HepG2 (cell line): ENCODE measurements around the gene RBBP8. TPM values are rescaled to one million over a fixed set of nuclear protein-coding genes. Genes with fewer than 3 reads are reported as not detected.

Source experiments
- ATAC-seq: fragments of 200-7000 bp; cut with Tn5 transposase; 3 replicates; pipeline ENCODE4 v1.9.1; 2020; ENCODE audit warnings: mild to moderate bottlenecking, moderate library complexity
- BruUV-seq: library from RNA; stranded (reverse); fragments of 400-500 nt; replicated peaks from 2 replicates; lab custom pipeline; 2021; lab: Mats Ljungman, UMichigan
- CTCF ChIA-PET: fragments of 300-600 bp; formaldehyde crosslinking; extraction: SDS; loops from one replicate; lab custom pipeline; 2021; ENCODE audit warnings: low total read pairs, inconsistent platforms, low intra/inter-chr PET ratio; lab: Yijun Ruan, JAX
- POLR2A ChIA-PET: fragments of 350-600 bp; sonication (Branson Sonifier 250); formaldehyde crosslinking; loops from one replicate; lab custom pipeline; 2020; ENCODE audit warnings: antibody characterized with exemption, inconsistent platforms; lab: Yijun Ruan, JAX
- DNase-seq: peaks from one replicate; pipeline ENCODE4 v3.0.0-alpha.2; 2015; ENCODE audit warnings: low spot score
- FAIRE-seq: peaks from 3 replicates; lab custom pipeline; 2011; peaks lifted over from hg19 to GRCh38; lab: Jason Lieb, UNC
- H2AFZ ChIP-seq: one replicate; pipeline ENCODE4 v1.6.1; 2011; ENCODE audit warnings: low read length, inconsistent platforms
- H3K27ac ChIP-seq: fragments of 300-600 bp; 3 replicates; pipeline ENCODE4 v1.8.0; 2011; ENCODE audit warnings: mixed run types, mild to moderate bottlenecking, mixed read lengths, low read length, inconsistent platforms; ENCODE audit not compliant: insufficient read depth; ENCODE audit errors: extremely low read length
- H3K27me3 ChIP-seq, 2 experiments: fragments of 200-600 bp in 1 of 2; 2 replicates in 1 of 2; 3 replicates in 1 of 2; pipeline versions ENCODE4 v1.6.0 to v1.8.0; 2011; ENCODE audit warnings: low read length in 2 of 2, mild to moderate bottlenecking in 2 of 2, moderate library complexity in 2 of 2, inconsistent platforms in 1 of 2; ENCODE audit not compliant: insufficient read depth in 2 of 2, control insufficient read depth in 1 of 2
- H3K36me3 ChIP-seq, 2 experiments: fragments of 200-600 bp in 1 of 2; replicated peaks in 1 of 2; 2 replicates in 1 of 2; 3 replicates in 1 of 2; pipeline versions ENCODE4 v1.5.1 to v1.8.0; 2011; ENCODE audit warnings: low read length in 2 of 2, inconsistent platforms in 1 of 2; ENCODE audit not compliant: insufficient read depth in 2 of 2, control insufficient read depth in 1 of 2
- H3K4me1 ChIP-seq: 2 replicates; pipeline ENCODE4 v1.5.1; 2012; ENCODE audit warnings: low read length, inconsistent platforms; ENCODE audit not compliant: insufficient read depth
- H3K4me2 ChIP-seq: 2 replicates; pipeline ENCODE4 v1.6.0; 2011; ENCODE audit warnings: low read depth, low read length, inconsistent platforms
- H3K4me3 ChIP-seq, 3 experiments: fragments of 200-600 bp in 1 of 3; sonication (generic), shearing (Covaris generic) in 1 of 3; replicated peaks in 1 of 3; 2 replicates each; pipeline ENCODE4 v1.5.1; 2011 to 2016; ENCODE audit warnings: low read length in 3 of 3, inconsistent platforms in 2 of 3, low read depth in 2 of 3, mild to moderate bottlenecking in 2 of 3, control low read depth in 1 of 3, mixed read lengths in 1 of 3; ENCODE audit not compliant: insufficient read depth in 1 of 3
- H3K79me2 ChIP-seq: one replicate; pipeline ENCODE4 v1.6.1; 2011; ENCODE audit warnings: low read length, inconsistent platforms; ENCODE audit not compliant: insufficient read depth
- H3K9ac ChIP-seq: 2 replicates; pipeline ENCODE4 v1.6.0; 2011; ENCODE audit warnings: mild to moderate bottlenecking, low read depth, low read length, inconsistent platforms; ENCODE audit not compliant: insufficient read depth
- H3K9me3 ChIP-seq: 2 replicates; pipeline ENCODE4 v1.5.1; 2012; ENCODE audit warnings: mild to moderate bottlenecking, low read length
- H4K20me1 ChIP-seq: 2 replicates; pipeline ENCODE4 v1.6.0; 2011; ENCODE audit warnings: inconsistent platforms, mild to moderate bottlenecking, low read length, moderate library complexity; ENCODE audit not compliant: insufficient read depth
- SRSF1 ChIP-seq: fragments of 200-400 bp; formaldehyde crosslinking; optimal IDR thresholded peaks from 2 replicates; pipeline ENCODE3; 2017; ENCODE audit warnings: mild to moderate bottlenecking, low read depth, low read length, moderate library complexity
- TEAD3 ChIP-seq: optimal IDR thresholded peaks from 2 replicates; pipeline ENCODE3; 2016; ENCODE audit warnings: borderline replicate concordance
- ZNF180 ChIP-seq: sonication (generic); formaldehyde crosslinking; IDR thresholded peaks from 2 replicates; pipeline ENCODE4 v1.4.0; 2020; ENCODE audit warnings: low read depth, missing genetic modification reagents, borderline replicate concordance
- ZNF674 ChIP-seq: sonication (generic); formaldehyde crosslinking; IDR thresholded peaks from 2 replicates; pipeline ENCODE4 v1.5.0; 2020; ENCODE audit warnings: low read depth, mild to moderate bottlenecking, missing genetic modification reagents
- WGBS: methylation state at CpG from one replicate; pipeline ENCODE4 v1.1.6; 2017; ENCODE audit warnings: low lambda C conversion rate; 5-methylcytosine and 5-hydroxymethylcytosine counted together
- in situ Hi-C: cut with HindIII; loops from 2 replicates; pipeline ENCODE4 v1.10.0; 2017; ENCODE audit warnings: low pct_unique_long_range_greater_than_20kb; ENCODE audit not compliant: extremely low pct_ligation_motif_present
- intact Hi-C: fragments of 100-400 bp; cut with micrococcal nuclease; formaldehyde crosslinking; loops from one replicate; pipeline ENCODE4 v1.10.0; 2022; ENCODE audit not compliant: unreplicated experiment
- polyA plus RNA-seq, 8 experiments: library from polyadenylated mRNA; depleted of rRNA in 3 of 8; stranded (reverse) in 7 of 8; unstranded in 1 of 8; fragments of >200 nt; fragmentation: Illumina TruSeq in 4 of 8; extraction: Trizol in 4 of 8; gene quantifications; 2 replicates each; pipeline versions ENCODE4 v1.2.1 to v1.2.3, GENCODE V29; 2011 to 2016; ENCODE audit warnings: low read depth in 4 of 8, missing spikeins in 1 of 8, mixed read lengths in 1 of 8; ENCODE audit not compliant: insufficient read depth in 1 of 8
- total RNA-seq, 5 experiments: library from RNA; depleted of rRNA; stranded (reverse); fragments of >200 nt; fragmentation: Illumina TruSeq; extraction: Trizol; gene quantifications; 2 replicates each; pipeline ENCODE4 v1.2.3, GENCODE V29; 2016; ENCODE audit warnings: low read depth in 1 of 5

Gene RBBP8
- total and polyA plus RNA-seq, 2 of the 13 experiments (the other 11 are each of a cell fraction or from before 2014, with no cell fraction given): 14.2 to 47.4 TPM

- 92% methylated on average over 3 of the region's 3 CpGs for WGBS
- CTCF ChIA-PET: no interaction called here
- Histone ChIP-seq H3K4me2 (no peak overlapping the region), H3K27ac (no peak overlapping the region), H3K9me3 (no peaks in the 10 kb centered on the region), H3K4me3 (no peak overlapping the region), H2AFZ (no peak overlapping the region), H3K27me3 (no peaks in the 10 kb centered on the region), H3K79me2 (no peaks in the 10 kb centered on the region)
- intact Hi-C loops (no loop called here), in situ Hi-C loops (no loop called here)
- BruUV-seq: no TSS peak
- no peak for ATAC-seq
- no peak for DNase-seq
- FAIRE-seq: no peak
- TF ChIP-seq ZNF674 (CRISPR knock-in tag) (no peak), TEAD3 (CRISPR knock-in tag) (no peak)
- TF ChIP-seq, all 625 proteins: peak for 0
- Histone ChIP-seq H4K20me1 (no peaks in the 10 kb centered on the region), H3K9ac (no peak overlapping the region), H3K4me1 (no peaks in the 10 kb centered on the region), H3K36me3 (peaks cover 3 to 49% of the 10 kb centered on the region in 2 experiments; a peak in 2 of 5 replicates)
- POLR2A ChIA-PET: no interaction called here
Observed at GRCh38 chr18:22987547-22988189, 54.5 kb downstream of the RBBP8 start.

GRCh38 chr18:22988208-22988607 lies 55.1 kb downstream of the RBBP8 start:
- in situ Hi-C loops (no loop called here), intact Hi-C loops (no loop called here)
- Histone ChIP-seq H2AFZ (no peak overlapping the region), H3K27me3 (no peaks in the 10 kb centered on the region), H3K9me3 (no peaks in the 10 kb centered on the region), H4K20me1 (no peaks in the 10 kb centered on the region), H3K4me2 (no peak overlapping the region), H3K9ac (no peak overlapping the region), H3K79me2 (no peaks in the 10 kb centered on the region), H3K27ac (no peak overlapping the region), H3K36me3 (peaks cover 3 to 54% of the 10 kb centered on the region in 2 experiments; a peak in 2 of 5 replicates), H3K4me3 (no peak overlapping the region), H3K4me1 (no peaks in the 10 kb centered on the region)
- over 99% methylated on average over 3 of the region's 3 CpGs for WGBS
- no TSS peak for BruUV-seq
- DNase-seq (no peak), FAIRE-seq (no peak), ATAC-seq (no peak)
- ChIA-PET POLR2A (no interaction called here), CTCF (no interaction called here)
- no peak for TF ChIP-seq SRSF1
- no peak for TF ChIP-seq ZNF180
